Stimulated activated naive CD8-positive, alpha-beta T cell treated with anti-CD3 and anti-CD28 coated beads, Interleukin-15, amount 100 ng/mL, for 72 hours (primary cell): ENCODE data around the gene CRIP2.

ENCODE experiments used
- ATAC-seq: fragments of 150-1000 bp; cut with Tn5 transposase; 2 replicates; pipeline ENCODE4 v1.10.0; 2021; ENCODE audit warnings: mild to moderate bottlenecking, moderate library complexity
- DNase-seq, 2 donors: peaks; one replicate each; pipeline ENCODE4 v3.0.0; 2021 to 2022
- H3K27ac Mint-ChIP-seq, 2 donors: one replicate each; pipeline ENCODE4 v1.8.0; 2022; ENCODE audit warnings: mild to moderate bottlenecking in 2 of 2, mixed read lengths in 2 of 2, moderate library complexity in 2 of 2
- H3K27me3 Mint-ChIP-seq: one replicate; pipeline ENCODE4 v1.8.0; 2022; ENCODE audit warnings: mixed read lengths
- H3K4me1 Mint-ChIP-seq: one replicate; pipeline ENCODE4 v1.8.0; 2022; ENCODE audit warnings: mild to moderate bottlenecking, mixed read lengths
- H3K4me3 Mint-ChIP-seq, 2 donors: one replicate each; pipeline ENCODE4 v1.8.0; 2022; ENCODE audit warnings: mild to moderate bottlenecking in 2 of 2, mixed read lengths in 2 of 2, moderate library complexity in 1 of 2
- H3K9me3 Mint-ChIP-seq, 2 donors: one replicate each; pipeline ENCODE4 v1.8.0; 2022; ENCODE audit warnings: mixed read lengths in 2 of 2

CRIP2 gene

DNA sequence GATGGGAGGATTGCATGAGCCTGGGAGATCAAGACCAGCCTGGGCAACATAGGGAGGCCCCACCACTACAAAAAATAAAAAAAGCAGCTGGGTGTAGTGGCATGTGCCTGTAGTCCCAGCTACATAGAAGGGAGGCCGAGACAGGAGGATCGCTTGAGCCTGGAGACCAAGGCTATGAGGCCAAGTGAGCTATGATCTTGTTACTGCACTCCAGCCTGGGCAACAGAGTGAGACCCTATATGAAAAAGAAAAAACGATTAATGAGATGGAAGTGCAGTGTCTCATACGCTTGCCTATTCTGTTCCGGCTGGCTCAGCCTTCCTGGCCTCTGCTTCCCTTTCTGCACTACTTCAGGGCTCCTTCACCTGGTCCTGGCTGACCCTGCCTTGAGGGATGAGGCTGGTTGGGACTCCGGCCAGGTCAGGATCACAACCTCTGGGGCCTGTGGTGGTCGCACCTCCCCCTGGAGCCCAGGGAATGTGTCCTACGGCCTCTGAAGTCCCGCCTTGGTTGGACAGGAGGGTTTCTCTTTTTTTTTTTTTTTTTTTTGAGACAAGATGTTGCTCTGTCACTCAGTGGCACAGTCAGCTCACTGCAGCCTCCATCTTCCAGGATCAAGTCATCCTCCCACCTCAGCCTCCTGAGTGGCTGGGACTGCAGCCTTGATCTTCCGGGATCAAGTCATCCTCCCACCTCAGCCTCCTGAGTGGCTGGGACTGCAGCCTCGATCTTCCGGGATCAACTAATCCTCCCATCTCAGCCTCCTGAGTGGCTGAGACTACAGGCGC is 27.1 kb downstream of the CRIP2 start:
- Mint-ChIP-seq H3K27me3 (peaks cover 31% of the 10 kb centered on the region), H3K9me3 (no peaks in the 10 kb centered on the region), H3K4me1 (no peaks in the 10 kb centered on the region), H3K4me3 (no peak overlapping the region), H3K27ac (no peak overlapping the region)
- ATAC-seq (no peak), DNase-seq (no peak)

DNA sequence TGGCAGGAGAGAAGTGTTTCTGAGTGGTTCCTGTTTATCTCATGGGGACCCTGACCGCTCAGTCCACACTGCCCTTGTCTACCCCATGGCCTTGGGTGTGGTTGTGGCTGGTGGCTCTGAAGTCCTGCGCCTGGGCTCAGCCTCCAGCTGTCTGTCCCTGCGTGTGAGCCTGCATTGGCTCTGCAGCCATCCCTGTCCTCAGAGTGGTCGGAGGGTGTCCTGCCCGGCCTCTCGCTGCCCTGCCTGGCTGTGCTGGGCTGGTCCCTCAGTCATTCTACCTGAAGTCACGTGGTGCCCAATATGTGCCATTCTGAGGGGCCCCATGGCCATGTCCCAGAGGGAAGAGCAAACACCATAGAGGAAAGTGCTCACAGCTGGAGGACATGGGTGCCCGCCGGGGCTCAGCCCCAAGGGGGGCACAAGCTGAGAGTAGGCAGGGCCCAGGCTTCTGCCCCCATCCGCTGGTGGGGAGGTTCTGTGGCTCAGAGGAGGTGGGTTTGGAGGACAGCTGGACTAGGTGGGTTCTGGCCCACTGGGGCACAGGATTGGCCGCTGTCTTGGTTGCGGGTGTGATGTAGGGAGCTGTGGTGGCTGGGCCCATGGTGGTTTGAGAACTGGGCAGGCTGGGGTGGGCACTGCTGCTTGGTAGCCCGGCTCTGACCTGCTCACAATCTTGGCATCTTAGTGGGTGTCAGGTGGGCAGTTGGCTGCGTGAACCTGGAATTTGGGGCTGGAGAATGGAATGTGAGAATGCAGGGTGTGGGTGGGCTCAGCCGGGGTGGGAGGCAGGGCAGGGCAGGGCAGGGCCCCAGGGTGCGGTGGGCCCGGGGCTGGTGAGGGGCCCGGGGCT is 28.1 kb downstream of the CRIP2 start:
- peak; percentile 38 for ATAC-seq
- no peaks in the 10 kb centered on the region for H3K9me3 Mint-ChIP-seq
- peak overlapping the region; percentile 30 to 94 for H3K27ac Mint-ChIP-seq
- peaks cover 41% of the 10 kb centered on the region for H3K27me3 Mint-ChIP-seq
- DNase-seq = no peak
- H3K4me1 Mint-ChIP-seq = no peaks in the 10 kb centered on the region
- H3K4me3 Mint-ChIP-seq = no peak overlapping the region

DNA sequence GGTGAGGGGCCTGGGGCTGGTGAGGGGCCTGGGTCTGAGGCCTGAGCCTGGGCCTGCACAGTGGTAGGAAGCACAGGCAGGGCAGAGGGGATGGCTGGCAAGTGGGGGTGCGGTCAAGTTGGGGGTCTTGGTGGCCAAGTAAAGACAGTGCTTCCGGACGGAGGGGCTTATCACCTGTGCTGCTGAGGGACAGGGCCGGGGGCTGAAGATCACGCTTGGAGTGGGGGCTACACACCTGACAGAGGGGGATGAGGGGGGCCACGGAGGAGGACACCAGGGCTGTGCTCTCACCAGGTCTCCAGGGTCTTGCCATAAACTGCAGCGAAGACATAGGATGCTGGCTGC is 28.6 kb downstream of the CRIP2 start:
- Mint-ChIP-seq H3K27ac (no peak overlapping the region), H3K4me3 (no peak overlapping the region), H3K4me1 (no peaks in the 10 kb centered on the region), H3K9me3 (no peaks in the 10 kb centered on the region), H3K27me3 (peaks cover 47% of the 10 kb centered on the region)
- ATAC-seq (no peak), DNase-seq (no peak)

- DNase-seq (no peak), ATAC-seq (peak; percentile 55)
- Mint-ChIP-seq H3K27me3 (peaks cover 56% of the 10 kb centered on the region), H3K9me3 (no peaks in the 10 kb centered on the region), H3K4me3 (no peak overlapping the region), H3K27ac (peak overlapping the region in 1 of 2 donors; percentile 90), H3K4me1 (no peaks in the 10 kb centered on the region)
These were observed 29.5 kb downstream of the CRIP2 start for GRCh38 chr14:105503935-105504692.

DNA sequence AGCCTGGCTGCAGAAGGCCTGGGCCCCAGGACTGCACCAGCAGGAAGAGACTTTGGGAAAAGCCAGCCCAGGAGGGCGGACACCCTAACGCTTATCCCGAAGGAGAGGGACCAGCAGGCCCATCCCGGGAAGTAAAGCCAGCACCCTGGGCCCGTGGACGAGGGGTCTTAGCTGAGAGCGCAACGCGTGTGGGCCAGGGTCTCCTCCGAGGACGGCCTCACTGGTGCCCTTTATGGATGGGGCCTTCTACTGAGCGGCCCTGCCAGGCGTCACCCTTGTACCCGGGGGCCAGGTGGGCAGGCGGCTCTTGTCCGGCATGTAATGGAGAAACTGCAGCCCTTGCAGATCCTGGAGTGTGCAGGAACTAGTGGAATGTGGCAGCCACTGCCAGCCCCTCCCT is 30.5 kb downstream of the CRIP2 start:
- Mint-ChIP-seq H3K9me3 (no peaks in the 10 kb centered on the region), H3K4me1 (no peaks in the 10 kb centered on the region), H3K27me3 (peaks cover 56% of the 10 kb centered on the region), H3K4me3 (no peak overlapping the region), H3K27ac (no peak overlapping the region)
- DNase-seq (no peak), ATAC-seq (no peak)

DNA sequence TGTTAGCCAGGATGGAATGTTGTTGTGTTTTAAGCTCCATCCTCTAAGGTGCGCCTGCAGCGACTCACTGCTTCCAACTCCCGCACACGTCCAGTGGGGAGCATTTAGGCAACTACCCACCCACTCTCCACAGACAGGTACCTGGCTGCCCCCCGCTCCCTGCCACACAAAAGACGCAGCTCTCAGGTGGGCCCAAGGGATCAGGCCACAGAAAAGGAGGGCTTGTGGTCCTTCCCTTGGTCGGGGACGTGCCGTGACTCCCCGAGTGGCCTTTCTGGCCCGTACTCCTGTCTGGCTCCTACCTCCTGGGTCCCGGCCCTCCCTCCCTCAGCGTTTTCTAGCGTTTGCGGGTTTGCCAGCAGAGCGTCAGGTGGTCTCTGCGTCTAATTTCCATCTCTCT is 32.6 kb downstream of the CRIP2 start:
- Mint-ChIP-seq H3K4me1 (no peaks in the 10 kb centered on the region), H3K9me3 (no peaks in the 10 kb centered on the region), H3K4me3 (no peak overlapping the region), H3K27ac (no peak overlapping the region), H3K27me3 (peaks cover 74% of the 10 kb centered on the region)
- ATAC-seq (no peak), DNase-seq (no peak)

DNA sequence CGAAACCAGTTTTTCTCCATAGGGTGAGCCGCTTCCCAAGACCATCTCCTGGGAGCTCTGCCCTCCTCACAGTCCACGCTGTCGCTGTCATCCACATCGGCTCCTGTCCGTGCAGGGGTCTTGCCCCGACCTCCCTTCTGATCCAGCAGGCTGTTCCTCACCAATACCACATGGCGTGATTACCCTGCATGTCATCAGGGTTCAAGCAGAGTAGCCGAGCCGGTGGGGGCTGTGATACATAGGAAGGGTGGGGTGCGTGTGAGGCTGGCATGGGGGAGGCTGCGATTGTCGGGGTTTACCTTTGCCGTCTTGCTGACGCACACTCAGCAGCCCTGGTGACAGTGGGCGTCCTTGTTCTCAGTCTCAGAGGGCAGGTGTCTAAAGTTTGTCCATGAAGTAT is 33.4 kb downstream of the CRIP2 start:
- Mint-ChIP-seq H3K4me1 (no peaks in the 10 kb centered on the region), H3K4me3 (no peak overlapping the region), H3K9me3 (no peaks in the 10 kb centered on the region), H3K27me3 (peaks cover 76% of the 10 kb centered on the region), H3K27ac (no peak overlapping the region)
- ATAC-seq = no peak
- DNase-seq = no peak

DNA sequence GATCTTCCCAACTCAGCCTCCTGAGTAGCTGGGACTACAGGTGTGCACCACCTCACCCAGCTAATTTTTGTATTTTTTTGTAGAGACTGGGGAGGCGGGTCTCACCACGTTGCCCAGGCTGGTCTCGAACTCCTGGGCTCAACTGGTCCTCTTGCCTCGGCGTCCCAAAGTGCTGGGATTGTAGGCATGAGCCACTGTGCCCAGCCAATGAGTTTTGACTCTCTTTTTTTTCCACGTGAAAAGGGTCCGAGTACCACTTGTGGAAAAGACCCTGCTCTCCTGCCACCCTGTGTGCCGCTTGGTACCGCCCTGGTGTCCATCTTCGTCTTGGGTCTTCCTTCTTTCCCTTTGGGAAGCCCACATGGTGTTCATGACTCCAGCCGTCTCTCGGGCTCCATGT is 34.0 kb downstream of the CRIP2 start:
- Mint-ChIP-seq H3K4me3 (no peak overlapping the region), H3K27me3 (peaks cover 78% of the 10 kb centered on the region), H3K4me1 (no peaks in the 10 kb centered on the region), H3K9me3 (no peaks in the 10 kb centered on the region), H3K27ac (peak overlapping the region; percentile 16 to 79)
- ATAC-seq = no peak
- DNase-seq = no peak

- Mint-ChIP-seq H3K27ac (no peak overlapping the region), H3K4me3 (no peak overlapping the region), H3K9me3 (no peaks in the 10 kb centered on the region), H3K4me1 (no peaks in the 10 kb centered on the region), H3K27me3 (peaks cover 65% of the 10 kb centered on the region)
- no peak for DNase-seq
- no peak for ATAC-seq
These were observed 42.5 kb downstream of the CRIP2 start for GRCh38 chr14:105517096-105517495.

- H3K4me3 Mint-ChIP-seq = no peak overlapping the region
- H3K27me3 Mint-ChIP-seq = peaks cover 56% of the 10 kb centered on the region
- no peak for ATAC-seq
- no peak for DNase-seq
- no peaks in the 10 kb centered on the region for H3K4me1 Mint-ChIP-seq
- H3K9me3 Mint-ChIP-seq = no peaks in the 10 kb centered on the region
- H3K27ac Mint-ChIP-seq = no peak overlapping the region
These were observed 45.5 kb downstream of the CRIP2 start for GRCh38 chr14:105519946-105520698.

GRCh38 chr14:105525326-105525725 is 50.7 kb downstream of the CRIP2 start:
- H3K9me3 Mint-ChIP-seq = no peaks in the 10 kb centered on the region
- peaks cover 26% of the 10 kb centered on the region for H3K4me1 Mint-ChIP-seq
- ATAC-seq (no peak), DNase-seq (no peak)
- no peak overlapping the region for H3K27ac Mint-ChIP-seq
- peak overlapping the region in 1 of 2 donors; percentile 59 for H3K4me3 Mint-ChIP-seq
- H3K27me3 Mint-ChIP-seq = peaks cover 28% of the 10 kb centered on the region

DNA sequence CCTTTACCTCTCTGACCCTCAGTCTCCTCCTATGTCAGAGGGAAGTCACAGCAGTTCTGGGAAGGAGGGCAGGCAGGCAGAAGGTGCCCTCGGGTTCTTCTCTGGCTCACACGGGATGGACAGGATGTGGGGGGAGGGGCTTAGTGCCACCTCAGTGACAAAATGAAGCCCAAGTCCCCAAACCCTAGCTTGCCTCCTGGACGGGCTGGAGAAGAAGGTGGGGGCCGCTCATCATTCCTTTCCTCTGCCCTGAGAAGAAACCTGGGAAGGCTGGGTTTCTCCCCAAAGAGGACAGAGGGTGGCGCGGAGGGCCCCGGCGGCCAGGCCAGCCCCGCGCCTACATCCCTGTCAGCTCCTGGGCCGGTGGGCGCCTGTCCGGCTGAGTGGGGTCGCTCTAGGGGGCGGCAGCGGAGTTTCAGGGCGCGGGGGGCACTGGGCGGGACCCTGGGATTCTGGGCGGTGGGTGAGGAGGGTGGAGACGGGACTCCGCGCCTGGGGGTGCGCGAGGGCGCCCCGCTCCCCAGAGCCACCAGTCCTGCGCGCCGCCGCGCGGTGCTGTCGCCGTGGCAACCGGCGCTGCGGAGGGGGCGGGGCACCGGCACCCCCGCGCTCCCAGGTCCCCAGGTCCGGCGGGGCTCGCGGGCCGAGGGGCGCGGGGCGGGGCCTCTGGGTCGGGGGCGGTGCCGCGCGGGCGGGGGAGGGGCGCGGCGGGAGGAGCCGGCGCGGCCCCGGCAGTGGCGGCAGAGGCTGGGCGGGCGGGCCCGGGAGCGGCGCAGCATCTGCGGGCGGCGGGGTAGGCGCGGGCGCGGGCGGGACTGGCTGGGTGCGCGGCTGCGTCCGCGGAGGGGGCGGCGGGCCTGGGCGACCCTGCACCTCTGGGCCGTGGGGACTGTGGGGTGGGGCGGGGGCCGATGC is 51.5 kb downstream of the CRIP2 start, which contains the start of gene TMEM121:
Gene TMEM121, plus strand, starts transcription at position 723 of the 915 bp plus-strand sequence. CDS start 2,252 bp downstream, outside the sequence.
- DNase-seq = no peak
- peaks cover 24% of the 10 kb centered on the region for H3K27me3 Mint-ChIP-seq
- peak; percentile 36 for ATAC-seq
- H3K9me3 Mint-ChIP-seq = no peaks in the 10 kb centered on the region
- H3K4me3 Mint-ChIP-seq = peak within 1 kb of the TSS; percentile 85 to 89
- H3K4me1 Mint-ChIP-seq = peaks cover 34% of the 10 kb centered on the region
- peak within 1 kb of the TSS in 1 of 2 donors; percentile 83 for H3K27ac Mint-ChIP-seq

DNA sequence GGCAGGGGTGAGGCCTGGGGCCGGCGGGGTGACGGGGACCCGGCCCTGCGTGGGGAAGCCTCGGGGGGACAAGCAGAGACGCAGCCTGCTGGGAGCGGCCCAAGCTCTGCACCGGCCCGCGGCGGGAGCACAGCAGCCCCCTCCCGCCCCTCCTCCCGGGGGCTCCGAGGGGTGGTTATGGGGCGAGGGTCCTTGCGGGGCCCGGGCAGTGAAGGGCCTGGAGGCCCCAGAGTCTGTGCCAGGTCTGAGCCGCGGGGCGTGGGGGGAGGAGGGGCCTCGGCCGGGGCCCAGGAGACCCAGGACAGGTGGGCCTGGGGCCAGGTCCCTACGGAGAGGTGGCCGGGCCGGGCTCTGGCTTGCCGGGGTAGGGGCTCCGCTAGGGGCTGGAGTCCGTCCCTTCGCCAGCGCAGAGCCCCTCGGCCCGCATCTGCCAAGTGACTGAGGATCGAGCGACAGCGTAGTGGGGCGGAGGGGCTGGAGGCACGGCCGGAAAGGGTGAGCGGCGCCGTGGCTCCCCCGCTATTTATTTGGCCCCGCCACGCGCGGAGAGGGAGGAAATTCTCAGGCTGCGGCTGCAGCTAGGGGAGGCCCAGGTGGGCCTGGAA is 52.3 kb downstream of the CRIP2 start:
- H3K4me3 Mint-ChIP-seq = peak overlapping the region; percentile 85 to 89
- DNase-seq (no peak), ATAC-seq (peak; percentile 27)
- H3K27ac Mint-ChIP-seq = peak overlapping the region in 1 of 2 donors; percentile 83
- peaks cover 40% of the 10 kb centered on the region for H3K4me1 Mint-ChIP-seq
- peaks cover 24% of the 10 kb centered on the region for H3K27me3 Mint-ChIP-seq
- no peaks in the 10 kb centered on the region for H3K9me3 Mint-ChIP-seq

- Mint-ChIP-seq H3K27me3 (peaks cover 24% of the 10 kb centered on the region), H3K27ac (peak overlapping the region in 1 of 2 donors; percentile 91)
These were observed 52.8 kb downstream of the CRIP2 start for GRCh38 chr14:105527381-105527825.

More at GRCh38 chr14:105527381-105527825, 52.8 kb downstream of the CRIP2 start:
- H3K4me3 Mint-ChIP-seq = peak overlapping the region; percentile 85 to 89
- H3K9me3 Mint-ChIP-seq = no peaks in the 10 kb centered on the region
- DNase-seq = no peak
- ATAC-seq = peak; percentile 2
- H3K4me1 Mint-ChIP-seq = peaks cover 45% of the 10 kb centered on the region
